BJ (cell line): ENCODE data around the gene FKRP. TPM values are rescaled to one million over a fixed set of nuclear protein-coding genes. Genes with fewer than 3 reads are reported as not detected.

Source experiments
- CTCF ChIA-PET: fragments of 350-600 bp; formaldehyde crosslinking; extraction: SDS; loops from one replicate; lab custom pipeline; 2021; ENCODE audit warnings: antibody characterized with exemption, inconsistent platforms; lab: Yijun Ruan, JAX
- POLR2A ChIA-PET: fragments of 300-600 bp; sonication (Branson Sonifier 250); formaldehyde crosslinking; extraction: SDS; loops from one replicate; lab custom pipeline; 2021; ENCODE audit warnings: antibody characterized with exemption; lab: Charles Lee
- DNase-seq: peaks from one replicate; pipeline ENCODE4 v3.0.0-alpha.2; 2011; ENCODE audit warnings: low read depth
- H3K27me3 ChIP-seq: 2 replicates; pipeline ENCODE4 v1.6.0; 2011; ENCODE audit warnings: low read length; ENCODE audit not compliant: control insufficient read depth, insufficient read depth
- H3K36me3 ChIP-seq: 2 replicates; pipeline ENCODE4 v1.5.1; 2011; ENCODE audit warnings: low read length; ENCODE audit not compliant: control insufficient read depth, insufficient read depth
- H3K4me3 ChIP-seq: 2 replicates; pipeline ENCODE4 v1.5.1; 2011; ENCODE audit warnings: low read depth, mild to moderate bottlenecking, control low read depth, low read length
- polyA plus RNA-seq: library from polyadenylated mRNA; depleted of rRNA; stranded (reverse); fragments of >200 nt; gene quantifications from 2 replicates; pipeline ENCODE4 v1.2.3, GENCODE V29; 2011
- TF ChIP-seq, protein P1 (sequence below): IDR thresholded peaks from 2 replicates; pipeline ENCODE4 v1.5.1; 2011; ENCODE audit warnings: low read depth, mild to moderate bottlenecking, control low read depth, inconsistent platforms, low read length, moderate library complexity; ENCODE audit not compliant: insufficient read depth

The FKRP gene
- polyA plus RNA-seq, 1 experiment, result 15.1 TPM

DNA sequence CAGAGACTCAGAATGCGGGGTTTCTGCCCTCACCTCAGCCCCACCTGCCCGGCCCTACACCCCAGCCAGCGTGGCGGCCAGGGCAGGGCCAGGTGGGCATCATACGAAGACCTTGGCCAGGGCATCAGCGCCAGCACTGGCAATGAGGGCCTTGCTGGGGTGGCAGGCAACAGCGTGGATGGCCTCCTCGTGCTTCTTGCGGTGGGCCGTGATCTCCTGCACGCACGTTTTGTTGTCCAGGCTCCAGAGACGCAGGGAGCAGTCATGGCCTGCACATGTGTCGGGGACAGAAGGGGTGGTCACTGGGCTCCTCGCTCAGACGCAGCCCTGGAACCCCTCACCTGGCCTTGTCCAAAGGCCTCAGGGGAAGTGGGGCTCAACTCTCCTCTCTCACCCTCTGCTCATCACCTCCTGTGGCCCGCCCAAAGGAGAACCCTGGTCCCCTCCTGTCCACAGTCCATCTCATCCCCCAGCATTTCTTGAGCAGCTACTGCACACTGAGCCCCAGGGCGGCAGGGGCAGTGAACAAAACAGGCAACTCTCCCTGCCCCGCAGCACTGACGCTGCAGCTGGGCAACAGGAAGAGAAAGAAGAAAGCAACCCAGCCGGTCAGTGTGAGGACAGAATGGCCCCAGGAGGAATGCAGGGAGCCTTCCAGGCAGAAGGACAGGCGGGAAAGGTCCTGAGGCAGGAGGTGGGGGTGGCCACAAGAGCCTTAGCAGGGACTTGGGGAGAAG, 25.2 kb upstream of the FKRP start:
- no peak for DNase-seq
- Histone ChIP-seq H3K27me3 (no peaks in the 10 kb centered on the region), H3K4me3 (no peak overlapping the region), H3K36me3 (peaks cover 42% of the 10 kb centered on the region)
- TF ChIP-seq, protein P1, sequence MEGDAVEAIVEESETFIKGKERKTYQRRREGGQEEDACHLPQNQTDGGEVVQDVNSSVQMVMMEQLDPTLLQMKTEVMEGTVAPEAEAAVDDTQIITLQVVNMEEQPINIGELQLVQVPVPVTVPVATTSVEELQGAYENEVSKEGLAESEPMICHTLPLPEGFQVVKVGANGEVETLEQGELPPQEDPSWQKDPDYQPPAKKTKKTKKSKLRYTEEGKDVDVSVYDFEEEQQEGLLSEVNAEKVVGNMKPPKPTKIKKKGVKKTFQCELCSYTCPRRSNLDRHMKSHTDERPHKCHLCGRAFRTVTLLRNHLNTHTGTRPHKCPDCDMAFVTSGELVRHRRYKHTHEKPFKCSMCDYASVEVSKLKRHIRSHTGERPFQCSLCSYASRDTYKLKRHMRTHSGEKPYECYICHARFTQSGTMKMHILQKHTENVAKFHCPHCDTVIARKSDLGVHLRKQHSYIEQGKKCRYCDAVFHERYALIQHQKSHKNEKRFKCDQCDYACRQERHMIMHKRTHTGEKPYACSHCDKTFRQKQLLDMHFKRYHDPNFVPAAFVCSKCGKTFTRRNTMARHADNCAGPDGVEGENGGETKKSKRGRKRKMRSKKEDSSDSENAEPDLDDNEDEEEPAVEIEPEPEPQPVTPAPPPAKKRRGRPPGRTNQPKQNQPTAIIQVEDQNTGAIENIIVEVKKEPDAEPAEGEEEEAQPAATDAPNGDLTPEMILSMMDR, result no peak
- CTCF ChIA-PET, result interaction anchor here (4.5 kb wide), 1 partner anchor 9 kb away, joined by 37 read pairs; no protein-coding TSS in a partner anchor
- POLR2A ChIA-PET, result no interaction called here

DNA sequence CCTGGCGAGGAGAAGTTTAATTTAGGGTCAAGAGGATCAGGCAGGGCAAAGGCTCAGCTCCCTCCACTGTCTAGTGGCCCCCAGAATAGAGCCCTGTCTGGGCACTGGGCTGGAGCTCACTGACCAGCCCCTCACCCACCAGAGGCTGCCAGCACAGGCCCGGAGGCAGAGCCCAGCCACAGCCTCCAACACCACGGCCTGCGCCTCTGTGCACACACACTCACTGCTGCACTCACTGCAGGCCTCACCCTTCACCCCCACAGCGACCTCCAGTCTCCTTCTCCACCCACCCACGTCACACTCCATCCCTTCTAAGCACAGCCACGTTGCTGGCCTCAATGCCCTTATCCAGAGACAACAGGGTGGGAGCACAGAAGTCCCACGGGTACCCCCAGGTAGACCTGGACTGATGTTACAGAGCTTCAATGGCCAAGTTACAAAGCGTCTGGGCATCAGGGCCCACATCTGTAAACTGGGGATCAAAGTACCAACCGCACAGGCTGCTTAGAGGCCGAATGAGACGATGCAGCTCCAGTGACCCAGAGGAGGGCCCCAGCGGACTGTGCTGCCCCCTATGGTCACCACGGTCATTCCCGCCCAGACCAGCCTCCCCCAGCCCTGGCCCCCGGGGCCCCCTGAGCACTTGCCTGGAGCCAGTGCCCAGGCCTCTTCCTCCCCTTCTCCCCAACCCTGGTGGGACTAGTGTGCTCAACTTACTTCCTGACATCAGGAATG, 24.4 kb upstream of the FKRP start:
- CTCF ChIA-PET, result interaction anchor here (0.6 to 4.5 kb wide), 2 partner anchors 8 to 60 kb away, joined by 3 to 37 read pairs; partner anchors contain the start of gene DACT3
- Histone ChIP-seq H3K27me3 (no peaks in the 10 kb centered on the region), H3K36me3 (peaks cover 48% of the 10 kb centered on the region), H3K4me3 (no peak overlapping the region)
- TF ChIP-seq, protein P1, result 0 out of 2 replicates have a peak, but pooled peaks have one; percentile 16
- DNase-seq, result no peak
- POLR2A ChIA-PET, result no interaction called here

DNA sequence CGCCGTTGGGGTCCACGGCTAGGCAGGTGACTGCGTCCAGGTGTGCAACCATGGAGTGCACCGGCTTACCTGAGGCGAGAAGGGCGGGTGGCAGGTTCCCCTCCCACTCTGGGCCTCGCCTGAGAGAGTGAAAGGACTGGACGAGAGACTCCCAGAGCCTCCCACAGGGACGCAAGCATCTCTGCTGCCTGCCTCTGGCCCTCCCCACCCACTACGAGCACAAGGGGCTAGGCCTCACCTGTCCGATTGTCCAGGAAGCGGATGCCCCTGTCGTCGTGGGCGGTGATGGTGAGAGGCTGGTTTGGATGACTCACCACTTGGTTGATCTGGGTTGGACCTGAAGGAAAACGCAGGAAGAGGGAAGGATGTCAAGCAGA, 23.9 kb upstream of the FKRP start:
- ChIA-PET CTCF (interaction anchor here (4.5 kb wide), 1 partner anchor 8 kb away, joined by 37 read pairs; no protein-coding TSS in a partner anchor), POLR2A (no interaction called here)

DNA sequence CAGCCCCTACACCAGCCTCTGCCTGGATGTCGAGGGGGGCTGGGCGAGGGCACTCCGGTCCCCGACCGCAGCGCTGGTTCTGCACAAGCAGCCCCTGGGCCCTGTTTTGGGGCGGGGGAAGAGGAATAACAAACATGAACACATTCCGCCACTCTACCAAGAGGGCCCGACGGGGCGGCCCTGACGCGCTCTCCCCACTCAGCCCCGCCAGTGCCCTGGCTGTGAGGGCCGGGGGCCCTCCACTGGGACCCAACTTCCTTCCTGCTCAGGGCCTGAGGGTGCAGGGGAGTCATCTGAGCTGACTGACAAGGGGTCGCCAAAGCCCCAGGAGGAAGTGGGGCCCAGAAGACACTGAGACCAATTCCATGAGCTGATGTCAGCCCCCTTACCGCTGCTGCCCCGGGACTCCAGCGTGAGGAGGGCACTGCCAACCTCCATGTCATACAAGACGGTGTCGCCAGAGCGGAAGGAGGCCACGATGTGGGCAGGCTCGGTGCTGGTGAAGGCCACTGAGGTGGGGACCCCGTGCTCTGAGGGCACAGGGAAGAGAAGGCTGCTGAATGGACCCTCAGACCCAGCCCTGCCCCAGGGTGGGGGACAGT, 23.3 kb upstream of the FKRP start:
- DNase-seq, result no peak
- Histone ChIP-seq H3K4me3 (no peak overlapping the region), H3K36me3 (peaks cover 53% of the 10 kb centered on the region), H3K27me3 (no peaks in the 10 kb centered on the region)
- ChIA-PET POLR2A (no interaction called here), CTCF (no interaction called here)
- TF ChIP-seq, protein P1, result no peak

More for the DNA sequence above, 23.9 kb upstream of the FKRP start:
- no peaks in the 10 kb centered on the region for H3K27me3 ChIP-seq
- TF ChIP-seq, protein P1, result no peak
- no peak overlapping the region for H3K4me3 ChIP-seq
- no peak for DNase-seq
- H3K36me3 ChIP-seq, result peaks cover 51% of the 10 kb centered on the region

DNA sequence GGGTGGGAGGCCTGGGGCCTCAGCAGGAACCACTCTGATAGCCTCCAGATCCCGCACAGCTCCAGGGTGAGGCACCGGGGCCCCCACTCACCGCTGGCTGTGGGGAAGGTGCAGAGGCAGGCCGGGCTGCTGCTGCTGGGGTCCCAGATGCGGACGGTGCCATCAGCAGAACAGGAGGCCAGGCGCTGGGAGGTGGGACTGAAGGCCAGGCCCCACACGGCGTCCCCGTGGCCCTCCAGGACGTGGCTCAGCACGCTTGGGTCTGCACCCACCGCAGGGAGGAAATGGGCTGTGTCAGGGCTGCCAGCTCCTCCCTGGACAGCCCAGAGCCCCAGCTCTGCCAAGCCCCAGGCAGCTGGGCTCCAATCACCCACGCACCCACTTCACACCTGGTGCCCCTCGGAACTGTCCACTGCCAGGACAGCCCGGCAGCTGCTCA, 22.8 kb upstream of the FKRP start:
- TF ChIP-seq, protein P1, result no peak
- ChIA-PET POLR2A (no interaction called here), CTCF (no interaction called here)
- Histone ChIP-seq H3K36me3 (peaks cover 58% of the 10 kb centered on the region), H3K4me3 (no peak overlapping the region), H3K27me3 (no peaks in the 10 kb centered on the region)
- no peak for DNase-seq
